Neural crest cell (in vitro differentiated cells): ENCODE data around the gene SNX15. TPM values are rescaled to one million over a fixed set of nuclear protein-coding genes. Genes with fewer than 3 reads are reported as not detected.
"Not testable (repeated sequence)": the region's sequence is repeated elsewhere in the genome, so short reads cannot be mapped to it uniquely, and the experiment has no call there.

Source experiments
- DNase-seq: peaks from one replicate; pipeline ENCODE4 v3.0.0; 2021; ENCODE audit warnings: low read depth, mixed read lengths, low spot score
- H3K27ac Mint-ChIP-seq: one replicate; pipeline ENCODE4 v1.8.0; 2021; ENCODE audit warnings: mild to moderate bottlenecking, mixed read lengths; ENCODE audit not compliant: unreplicated experiment
- H3K27me3 Mint-ChIP-seq: 2 replicates; pipeline ENCODE4 v1.8.0; 2021; ENCODE audit warnings: low read depth, mild to moderate bottlenecking, mixed read lengths
- H3K36me3 Mint-ChIP-seq: 2 replicates; pipeline ENCODE4 v1.8.0; 2021; ENCODE audit warnings: low read depth, mild to moderate bottlenecking, mixed read lengths
- H3K4me1 Mint-ChIP-seq: 2 replicates; pipeline ENCODE4 v1.8.0; 2021; ENCODE audit warnings: mixed read lengths
- H3K4me3 Mint-ChIP-seq: one replicate; pipeline ENCODE4 v1.8.0; 2021; ENCODE audit warnings: mild to moderate bottlenecking, mixed read lengths
- H3K9me3 Mint-ChIP-seq: 2 replicates; pipeline ENCODE4 v1.8.0; 2021; ENCODE audit warnings: mixed read lengths
- CTCF ChIP-seq: fragments of 200-600 bp; sonication (generic); conservative IDR thresholded peaks from 2 replicates; pipeline ENCODE4 v1.5.0; 2021; ENCODE audit warnings: antibody characterized with exemption, mild to moderate bottlenecking
- long read RNA-seq: library from polyadenylated mRNA; unstranded; transcript quantifications from one replicate; pipeline ENCODE4 v2.0.0, GENCODE V29; 2020
- total RNA-seq: library from RNA; stranded (reverse); gene quantifications from 2 replicates; pipeline ENCODE4 v1.2.1, GENCODE V29; 2021

Gene SNX15
- 31.7 and 36.5 TPM in 2 replicates for total RNA-seq
- long read RNA-seq, result 0 reads

GRCh38 chr11:65027213-65028067 is at the start of gene SNX15:
TSS of gene SNX15 (plus strand) at chr11:65027439. CDS start at chr11:65027538, 99 bp downstream.
- H3K27me3 Mint-ChIP-seq, result no peaks in the 10 kb centered on the region
- no peaks in the 10 kb centered on the region for H3K36me3 Mint-ChIP-seq
- peak; percentile 92 for TF ChIP-seq CTCF
- H3K27ac Mint-ChIP-seq, result no peak within 1 kb of the TSS
- peak; percentile 88 for DNase-seq
- H3K4me1 Mint-ChIP-seq, result peaks cover 17% of the 10 kb centered on the region
- no peaks in the 10 kb centered on the region for H3K9me3 Mint-ChIP-seq
- H3K4me3 Mint-ChIP-seq, result peak within 1 kb of the TSS; percentile 92

GRCh38 chr11:64983339-64983738 is 43.9 kb upstream of the SNX15 start:
- H3K9me3 Mint-ChIP-seq, H3K4me1 Mint-ChIP-seq, H3K4me3 Mint-ChIP-seq, DNase-seq, H3K27ac Mint-ChIP-seq, H3K36me3 Mint-ChIP-seq: not testable (repeated sequence)
- H3K27me3 Mint-ChIP-seq, result peaks cover 24% of the 10 kb centered on the region

GRCh38 chr11:64987998-64988854 is 39.0 kb upstream of the SNX15 start:
- Mint-ChIP-seq H3K9me3 (no peaks in the 10 kb centered on the region), H3K4me1 (peaks cover 13% of the 10 kb centered on the region), H3K4me3 (no peak overlapping the region), H3K36me3 (no peaks in the 10 kb centered on the region), H3K27me3 (peaks cover 2% of the 10 kb centered on the region), H3K27ac (no peak overlapping the region)
- no peak for TF ChIP-seq CTCF
- no peak for DNase-seq

- H3K4me3 Mint-ChIP-seq, result no peak overlapping the region
- H3K4me1 Mint-ChIP-seq, result peaks cover 13% of the 10 kb centered on the region
- H3K27ac Mint-ChIP-seq, result peak overlapping the region; percentile 81
- no peak for DNase-seq
- no peaks in the 10 kb centered on the region for H3K36me3 Mint-ChIP-seq
- TF ChIP-seq CTCF, result no peak
- H3K27me3 Mint-ChIP-seq, result peaks cover 2% of the 10 kb centered on the region
- H3K9me3 Mint-ChIP-seq, result no peaks in the 10 kb centered on the region
These were observed 37.8 kb upstream of the SNX15 start for GRCh38 chr11:64989416-64989815.

- H3K4me1 Mint-ChIP-seq, result peaks cover 13% of the 10 kb centered on the region
- no peak overlapping the region for H3K4me3 Mint-ChIP-seq
- H3K9me3 Mint-ChIP-seq, result no peaks in the 10 kb centered on the region
- DNase-seq, result peak; percentile 9
- no peaks in the 10 kb centered on the region for H3K27me3 Mint-ChIP-seq
- no peak overlapping the region for H3K27ac Mint-ChIP-seq
- TF ChIP-seq CTCF, result no peak
- no peaks in the 10 kb centered on the region for H3K36me3 Mint-ChIP-seq
These were observed 36.9 kb upstream of the SNX15 start for GRCh38 chr11:64990222-64990923.
